H1 (cell line): Measurements from ENCODE around the gene TBRG4. TPM values are rescaled to one million over a fixed set of nuclear protein-coding genes. Genes with fewer than 3 reads are reported as not detected.

Source experiments
- RFX5 ChIP-seq: IDR thresholded peaks from 2 replicates; pipeline ENCODE4 v1.6.1; 2011; ENCODE audit warnings: low read depth, low read length, improper control_type of control experiment, borderline replicate concordance
- RNF2 ChIP-seq: fragments of 200-900, 300-1000 bp; sonication (generic); IDR thresholded peaks from 2 replicates; pipeline ENCODE4 v1.7.1; 2016; ENCODE audit warnings: borderline replicate concordance, low read depth, mild to moderate bottlenecking, antibody characterized with exemption, low read length; ENCODE audit not compliant: poor library complexity, severe bottlenecking; ENCODE audit errors: missing control alignments
- ZNF274 ChIP-seq: IDR thresholded peaks from 2 replicates; pipeline ENCODE4 v1.7.0; 2012; ENCODE audit warnings: low read length, borderline replicate concordance; ENCODE audit errors: extremely low read depth
- polyA plus RNA-seq, 7 experiments: library from polyadenylated mRNA; depleted of rRNA in 3 of 7; stranded (reverse) in 5 of 7; unstranded in 2 of 7; fragments of >200 nt in 5 of 7; fragments of 200-250 nt in 2 of 7; gene quantifications; 1 replicate in 5 of 7; 2 replicates in 1 of 7; 4 replicates in 1 of 7; pipeline versions ENCODE4 v1.2.1 to v1.2.3, GENCODE V29; 2011 to 2013; ENCODE audit warnings: missing spikeins in 2 of 7, mixed read lengths in 2 of 7
- total RNA-seq: library from RNA; stranded (reverse); fragmentation: NEBNext Ultra II Directional; extraction: Animal tissue kit (Norgen Biotek cat#: 25700); gene quantifications from 2 replicates; pipeline ENCODE4 v1.2.1, GENCODE V29; 2021
- TF ChIP-seq, protein P1 (sequence below): fragments of 300-600 bp; sonication (generic); IDR thresholded peaks from 2 replicates; pipeline ENCODE4 v1.7.1; 2012; ENCODE audit warnings: low read length, moderate library complexity, mild to moderate bottlenecking, inconsistent platforms; ENCODE audit not compliant: insufficient replicate concordance
- TF ChIP-seq, protein P2 (sequence below): IDR thresholded peaks from 2 replicates; pipeline ENCODE4 v1.6.1; 2012; ENCODE audit warnings: inconsistent platforms

The TBRG4 gene
- total and polyA plus RNA-seq, 2 of the 8 experiments (the other 6 are each of a cell fraction or from before 2014, with no cell fraction given), result 110 to 137 TPM

DNA sequence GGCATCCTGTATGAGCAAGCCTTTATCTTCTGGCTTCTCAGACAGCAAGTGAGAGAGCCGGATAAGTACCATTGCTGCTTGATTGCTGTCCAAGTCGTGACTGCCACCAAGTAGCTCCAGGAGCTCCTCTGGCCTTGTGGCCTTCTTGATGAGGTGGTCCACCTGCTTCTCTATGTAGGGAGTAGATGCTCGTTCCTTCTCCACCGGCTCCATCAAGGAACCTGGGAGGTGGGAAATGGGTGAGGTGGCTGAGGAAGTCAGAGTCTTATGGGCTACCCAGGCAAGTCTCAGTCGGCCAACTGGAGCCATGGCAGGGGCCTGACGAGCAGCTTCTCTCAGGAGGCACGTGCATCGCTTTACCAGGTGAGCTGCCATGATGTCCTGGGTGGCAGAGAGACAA is 2.6 kb downstream of the TBRG4 start (continued):
- TF ChIP-seq, protein P1, sequence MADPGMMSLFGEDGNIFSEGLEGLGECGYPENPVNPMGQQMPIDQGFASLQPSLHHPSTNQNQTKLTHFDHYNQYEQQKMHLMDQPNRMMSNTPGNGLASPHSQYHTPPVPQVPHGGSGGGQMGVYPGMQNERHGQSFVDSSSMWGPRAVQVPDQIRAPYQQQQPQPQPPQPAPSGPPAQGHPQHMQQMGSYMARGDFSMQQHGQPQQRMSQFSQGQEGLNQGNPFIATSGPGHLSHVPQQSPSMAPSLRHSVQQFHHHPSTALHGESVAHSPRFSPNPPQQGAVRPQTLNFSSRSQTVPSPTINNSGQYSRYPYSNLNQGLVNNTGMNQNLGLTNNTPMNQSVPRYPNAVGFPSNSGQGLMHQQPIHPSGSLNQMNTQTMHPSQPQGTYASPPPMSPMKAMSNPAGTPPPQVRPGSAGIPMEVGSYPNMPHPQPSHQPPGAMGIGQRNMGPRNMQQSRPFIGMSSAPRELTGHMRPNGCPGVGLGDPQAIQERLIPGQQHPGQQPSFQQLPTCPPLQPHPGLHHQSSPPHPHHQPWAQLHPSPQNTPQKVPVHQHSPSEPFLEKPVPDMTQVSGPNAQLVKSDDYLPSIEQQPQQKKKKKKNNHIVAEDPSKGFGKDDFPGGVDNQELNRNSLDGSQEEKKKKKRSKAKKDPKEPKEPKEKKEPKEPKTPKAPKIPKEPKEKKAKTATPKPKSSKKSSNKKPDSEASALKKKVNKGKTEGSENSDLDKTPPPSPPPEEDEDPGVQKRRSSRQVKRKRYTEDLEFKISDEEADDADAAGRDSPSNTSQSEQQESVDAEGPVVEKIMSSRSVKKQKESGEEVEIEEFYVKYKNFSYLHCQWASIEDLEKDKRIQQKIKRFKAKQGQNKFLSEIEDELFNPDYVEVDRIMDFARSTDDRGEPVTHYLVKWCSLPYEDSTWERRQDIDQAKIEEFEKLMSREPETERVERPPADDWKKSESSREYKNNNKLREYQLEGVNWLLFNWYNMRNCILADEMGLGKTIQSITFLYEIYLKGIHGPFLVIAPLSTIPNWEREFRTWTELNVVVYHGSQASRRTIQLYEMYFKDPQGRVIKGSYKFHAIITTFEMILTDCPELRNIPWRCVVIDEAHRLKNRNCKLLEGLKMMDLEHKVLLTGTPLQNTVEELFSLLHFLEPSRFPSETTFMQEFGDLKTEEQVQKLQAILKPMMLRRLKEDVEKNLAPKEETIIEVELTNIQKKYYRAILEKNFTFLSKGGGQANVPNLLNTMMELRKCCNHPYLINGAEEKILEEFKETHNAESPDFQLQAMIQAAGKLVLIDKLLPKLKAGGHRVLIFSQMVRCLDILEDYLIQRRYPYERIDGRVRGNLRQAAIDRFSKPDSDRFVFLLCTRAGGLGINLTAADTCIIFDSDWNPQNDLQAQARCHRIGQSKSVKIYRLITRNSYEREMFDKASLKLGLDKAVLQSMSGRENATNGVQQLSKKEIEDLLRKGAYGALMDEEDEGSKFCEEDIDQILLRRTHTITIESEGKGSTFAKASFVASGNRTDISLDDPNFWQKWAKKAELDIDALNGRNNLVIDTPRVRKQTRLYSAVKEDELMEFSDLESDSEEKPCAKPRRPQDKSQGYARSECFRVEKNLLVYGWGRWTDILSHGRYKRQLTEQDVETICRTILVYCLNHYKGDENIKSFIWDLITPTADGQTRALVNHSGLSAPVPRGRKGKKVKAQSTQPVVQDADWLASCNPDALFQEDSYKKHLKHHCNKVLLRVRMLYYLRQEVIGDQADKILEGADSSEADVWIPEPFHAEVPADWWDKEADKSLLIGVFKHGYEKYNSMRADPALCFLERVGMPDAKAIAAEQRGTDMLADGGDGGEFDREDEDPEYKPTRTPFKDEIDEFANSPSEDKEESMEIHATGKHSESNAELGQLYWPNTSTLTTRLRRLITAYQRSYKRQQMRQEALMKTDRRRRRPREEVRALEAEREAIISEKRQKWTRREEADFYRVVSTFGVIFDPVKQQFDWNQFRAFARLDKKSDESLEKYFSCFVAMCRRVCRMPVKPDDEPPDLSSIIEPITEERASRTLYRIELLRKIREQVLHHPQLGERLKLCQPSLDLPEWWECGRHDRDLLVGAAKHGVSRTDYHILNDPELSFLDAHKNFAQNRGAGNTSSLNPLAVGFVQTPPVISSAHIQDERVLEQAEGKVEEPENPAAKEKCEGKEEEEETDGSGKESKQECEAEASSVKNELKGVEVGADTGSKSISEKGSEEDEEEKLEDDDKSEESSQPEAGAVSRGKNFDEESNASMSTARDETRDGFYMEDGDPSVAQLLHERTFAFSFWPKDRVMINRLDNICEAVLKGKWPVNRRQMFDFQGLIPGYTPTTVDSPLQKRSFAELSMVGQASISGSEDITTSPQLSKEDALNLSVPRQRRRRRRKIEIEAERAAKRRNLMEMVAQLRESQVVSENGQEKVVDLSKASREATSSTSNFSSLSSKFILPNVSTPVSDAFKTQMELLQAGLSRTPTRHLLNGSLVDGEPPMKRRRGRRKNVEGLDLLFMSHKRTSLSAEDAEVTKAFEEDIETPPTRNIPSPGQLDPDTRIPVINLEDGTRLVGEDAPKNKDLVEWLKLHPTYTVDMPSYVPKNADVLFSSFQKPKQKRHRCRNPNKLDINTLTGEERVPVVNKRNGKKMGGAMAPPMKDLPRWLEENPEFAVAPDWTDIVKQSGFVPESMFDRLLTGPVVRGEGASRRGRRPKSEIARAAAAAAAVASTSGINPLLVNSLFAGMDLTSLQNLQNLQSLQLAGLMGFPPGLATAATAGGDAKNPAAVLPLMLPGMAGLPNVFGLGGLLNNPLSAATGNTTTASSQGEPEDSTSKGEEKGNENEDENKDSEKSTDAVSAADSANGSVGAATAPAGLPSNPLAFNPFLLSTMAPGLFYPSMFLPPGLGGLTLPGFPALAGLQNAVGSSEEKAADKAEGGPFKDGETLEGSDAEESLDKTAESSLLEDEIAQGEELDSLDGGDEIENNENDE, result no peak
- TF ChIP-seq ZNF274 (no peak), RNF2 (no peak), RFX5 (no peak)
- TF ChIP-seq, protein P2, sequence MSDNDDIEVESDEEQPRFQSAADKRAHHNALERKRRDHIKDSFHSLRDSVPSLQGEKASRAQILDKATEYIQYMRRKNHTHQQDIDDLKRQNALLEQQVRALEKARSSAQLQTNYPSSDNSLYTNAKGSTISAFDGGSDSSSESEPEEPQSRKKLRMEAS, result no peak
